CD4-positive, alpha-beta T cell treated with Interferon alpha-2 for 1 hour (primary cell): ENCODE data around the gene NLRP6.
"Not testable (repeated sequence)": the region's sequence is repeated elsewhere in the genome, so short reads cannot be mapped to it uniquely, and the experiment has no call there.

Experiments used
- DNase-seq, 2 donors: peaks; one replicate each; pipeline ENCODE4 v3.0.0-alpha.2; 2020 to 2022

Gene NLRP6

DNA sequence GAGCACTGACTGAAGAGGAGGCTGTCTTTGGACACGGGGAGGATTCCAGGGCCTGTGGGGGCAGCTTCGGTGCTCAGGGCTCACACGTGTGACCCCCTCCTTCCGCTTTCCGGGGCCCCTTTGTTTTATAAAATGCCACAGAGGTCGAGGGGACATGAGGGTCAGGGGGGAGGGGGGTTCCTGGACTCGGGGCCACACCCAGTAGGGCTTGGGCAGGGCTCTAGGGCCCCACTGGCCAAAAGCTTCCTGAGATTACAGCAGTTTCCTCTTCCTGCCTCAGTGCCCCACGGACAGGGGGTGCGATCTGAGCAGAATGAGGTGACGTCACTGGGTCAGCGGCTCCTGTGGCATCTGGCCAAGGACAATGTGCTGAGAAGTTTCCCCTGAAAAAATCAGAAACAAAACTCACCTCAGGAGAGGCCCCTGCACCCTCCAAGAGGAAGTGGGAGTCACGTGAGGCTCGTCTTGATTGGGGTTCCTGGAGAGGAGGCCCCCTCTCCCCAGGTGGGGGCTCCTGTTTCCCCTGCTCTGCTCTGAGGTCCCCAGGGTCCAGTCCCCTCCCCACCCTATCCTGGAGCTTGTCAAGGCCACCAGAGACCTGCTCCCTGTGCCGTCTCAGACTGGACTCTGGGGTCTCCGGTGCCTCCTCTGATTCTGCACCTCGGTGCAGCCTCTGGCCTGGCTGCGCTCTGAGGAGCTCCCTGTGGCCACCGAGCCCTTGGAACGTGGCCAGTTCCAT lies 48.8 kb downstream of the NLRP6 start:
- peak; percentile 88 to 89 for DNase-seq

DNA sequence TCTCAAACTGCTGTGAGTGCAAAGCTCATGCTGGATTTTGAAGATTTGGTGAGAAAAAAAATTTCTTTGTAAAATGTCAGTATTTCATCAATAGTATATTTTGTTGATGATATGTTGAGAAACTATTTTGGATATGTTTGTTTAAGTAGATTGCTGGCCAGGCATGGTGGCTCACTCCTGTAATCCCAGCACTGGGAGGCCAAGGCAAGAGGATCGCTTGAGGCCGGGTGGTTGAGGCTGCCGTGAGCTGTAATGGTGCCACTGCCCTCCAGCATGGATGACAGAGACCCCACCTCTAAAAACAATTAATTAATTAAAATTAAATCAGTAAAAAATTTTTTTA lies 49.3 kb downstream of the NLRP6 start:
- DNase-seq, result no peak

DNA sequence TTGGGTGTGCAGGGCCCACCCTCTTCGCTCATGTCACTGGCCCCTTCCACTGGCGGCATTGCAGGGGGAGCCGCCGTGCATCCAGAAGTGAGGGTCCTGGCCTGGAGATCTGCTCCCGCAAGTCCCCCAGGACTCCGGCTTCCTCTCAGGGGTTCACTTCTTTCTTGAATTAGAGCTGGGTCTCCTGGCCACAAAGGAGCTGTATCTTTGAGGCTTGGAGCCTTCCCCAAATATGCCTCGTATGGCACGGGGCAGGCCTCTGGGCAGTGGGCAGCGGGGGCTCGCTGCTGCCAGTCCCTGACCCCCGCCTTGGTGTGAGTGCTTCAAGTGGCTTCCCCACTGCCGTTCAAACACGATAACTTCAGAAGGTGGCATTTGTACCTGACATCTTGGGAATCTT lies 49.8 kb downstream of the NLRP6 start:
- DNase-seq, result no peak

- DNase-seq, result not testable (repeated sequence)
Measured at GRCh38 chr11:328516-329100, 50.4 kb downstream of the NLRP6 start.

GRCh38 chr11:329886-330253 lies 51.7 kb downstream of the NLRP6 start:
- no peak for DNase-seq

DNA sequence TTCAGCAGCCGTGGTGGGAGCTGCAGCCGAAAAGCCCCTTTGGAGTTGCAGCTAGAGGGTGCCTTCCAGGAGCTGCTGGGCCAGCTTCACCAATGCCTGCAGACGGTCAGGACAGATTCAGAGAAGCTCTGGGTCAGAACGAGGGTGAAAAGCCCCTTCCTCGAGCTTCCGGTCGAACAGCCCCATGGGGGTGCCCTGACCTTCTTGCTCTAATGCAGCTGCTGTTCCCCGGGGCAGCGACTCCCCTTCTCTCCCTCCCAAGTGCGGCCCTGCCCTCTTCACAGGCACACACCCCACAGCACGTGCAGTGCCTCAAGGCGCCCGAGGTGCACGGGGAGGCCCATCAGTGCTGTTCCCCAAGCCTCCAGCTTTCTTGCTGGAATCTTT lies 52.1 kb downstream of the NLRP6 start:
- no peak for DNase-seq

- DNase-seq, result peak in 1 of 2 donors; percentile 46
Measured at GRCh38 chr11:330694-331357, 52.6 kb downstream of the NLRP6 start.

GRCh38 chr11:331358-332060 lies 53.3 kb downstream of the NLRP6 start:
- no peak for DNase-seq

- DNase-seq, result no peak
Measured at GRCh38 chr11:332651-333480, 54.7 kb downstream of the NLRP6 start.

GRCh38 chr11:333616-334263 lies 55.5 kb downstream of the NLRP6 start:
- DNase-seq, result not testable (repeated sequence)

- no peak for DNase-seq
Measured at GRCh38 chr11:334264-334994, 56.2 kb downstream of the NLRP6 start.
